Progenitor cell of endocrine pancreas (in vitro differentiated cells): ENCODE results near the gene LOC101059915.

Source experiments
- DNase-seq: peaks from one replicate; pipeline ENCODE4 v3.0.0; 2021; ENCODE audit warnings: low spot score; ENCODE audit not compliant: unreplicated experiment
- H3K27ac Mint-ChIP-seq: 2 replicates; pipeline ENCODE4 v1.8.0; 2021; ENCODE audit warnings: mild to moderate bottlenecking, moderate library complexity, mixed read lengths
- H3K27me3 Mint-ChIP-seq: 2 replicates; pipeline ENCODE4 v1.8.0; 2021; ENCODE audit warnings: mixed read lengths
- H3K36me3 Mint-ChIP-seq: 2 replicates; pipeline ENCODE4 v1.8.0; 2022; ENCODE audit warnings: mixed read lengths; ENCODE audit not compliant: insufficient read depth
- H3K4me1 Mint-ChIP-seq: 2 replicates; pipeline ENCODE4 v1.8.0; 2021; ENCODE audit warnings: low read depth, mixed read lengths
- H3K4me3 Mint-ChIP-seq: 2 replicates; pipeline ENCODE4 v1.8.0; 2021; ENCODE audit warnings: low read depth, mild to moderate bottlenecking, moderate library complexity, mixed read lengths
- H3K9me3 Mint-ChIP-seq: 2 replicates; pipeline ENCODE4 v1.8.0; 2021; ENCODE audit warnings: low read depth, mixed read lengths
- CTCF ChIP-seq: fragments of 200-600 bp; sonication (generic); IDR thresholded peaks from one replicate; pipeline ENCODE4 v1.5.0; 2021; ENCODE audit warnings: antibody characterized with exemption, mild to moderate bottlenecking; ENCODE audit not compliant: unreplicated experiment

The LOC101059915 gene

GRCh38 chrX:71667328-71668247 lies at the start of gene LOC101059915:
Gene LOC101059915 (plus strand): TSS chrX:71667546.
- no peak for TF ChIP-seq CTCF
- Mint-ChIP-seq H3K4me1 (no peaks in the 10 kb centered on the region), H3K27ac (no peak within 1 kb of the TSS), H3K36me3 (no peaks in the 10 kb centered on the region), H3K9me3 (peaks cover 8% of the 10 kb centered on the region), H3K4me3 (no peak within 1 kb of the TSS), H3K27me3 (no peaks in the 10 kb centered on the region)
- no peak for DNase-seq

GRCh38 chrX:71617742-71618141 lies 49.6 kb upstream of the LOC101059915 start:
- H3K27me3 Mint-ChIP-seq, result no peaks in the 10 kb centered on the region
- H3K4me3 Mint-ChIP-seq, result no peak overlapping the region
- H3K27ac Mint-ChIP-seq, result no peak overlapping the region
- H3K9me3 Mint-ChIP-seq, result peaks cover 8% of the 10 kb centered on the region
- H3K36me3 Mint-ChIP-seq, result peaks cover 3% of the 10 kb centered on the region
- DNase-seq, result no peak
- TF ChIP-seq CTCF, result no peak
- no peaks in the 10 kb centered on the region for H3K4me1 Mint-ChIP-seq

GRCh38 chrX:71618303-71618721 lies 49.0 kb upstream of the LOC101059915 start, which contains the start of gene CXCR3:
Gene CXCR3 (minus strand): TSS chrX:71618511. CDS start chrX:71618449, 62 bp downstream.
- Mint-ChIP-seq H3K9me3 (peaks cover 8% of the 10 kb centered on the region), H3K27ac (no peak within 1 kb of the TSS), H3K4me1 (no peaks in the 10 kb centered on the region), H3K36me3 (peaks cover 3% of the 10 kb centered on the region), H3K4me3 (no peak within 1 kb of the TSS), H3K27me3 (no peaks in the 10 kb centered on the region)
- TF ChIP-seq CTCF, result no peak
- DNase-seq, result no peak

DNA sequence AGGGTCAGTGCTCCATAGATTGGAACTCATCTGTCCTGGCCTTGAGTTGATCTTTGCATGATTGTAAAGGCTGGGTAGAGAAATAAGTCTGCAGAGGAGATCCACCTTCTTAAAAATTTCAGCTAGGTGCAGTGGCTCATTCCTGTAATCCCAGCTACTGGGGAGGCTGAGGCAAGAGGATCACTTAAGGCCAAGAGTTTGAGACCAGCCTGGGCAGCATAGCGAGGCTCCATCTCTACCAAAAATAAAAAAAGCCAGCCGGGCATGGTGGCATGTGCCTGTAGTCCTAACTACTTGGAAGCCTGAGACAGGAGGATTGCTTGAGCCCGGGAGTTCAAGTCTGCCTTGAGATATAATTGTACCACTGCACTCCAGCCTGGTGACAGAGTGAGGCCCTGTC lies 48.6 kb upstream of the LOC101059915 start:
- Mint-ChIP-seq H3K4me3 (no peak overlapping the region), H3K27me3 (no peaks in the 10 kb centered on the region), H3K27ac (no peak overlapping the region), H3K4me1 (no peaks in the 10 kb centered on the region), H3K9me3 (peaks cover 8% of the 10 kb centered on the region), H3K36me3 (peaks cover 3% of the 10 kb centered on the region)
- DNase-seq, result no peak
- TF ChIP-seq CTCF, result no peak

- DNase-seq, result no peak
- TF ChIP-seq CTCF, result no peak
- Mint-ChIP-seq H3K4me1 (no peaks in the 10 kb centered on the region), H3K27ac (no peak overlapping the region), H3K36me3 (peaks cover 3% of the 10 kb centered on the region), H3K9me3 (peaks cover 8% of the 10 kb centered on the region), H3K27me3 (no peaks in the 10 kb centered on the region), H3K4me3 (no peak overlapping the region)
Measured at GRCh38 chrX:71619193-71619592, 48.2 kb upstream of the LOC101059915 start.
